HEK293 (cell line): Measurements from ENCODE around the gene LRRC8E.
A peak's percentile ranks its signal among the peaks of the same experiment; 100 is the strongest.

Source experiments
- CTCF ChIA-PET: fragments of 350-600 bp; formaldehyde crosslinking; extraction: SDS; loops from one replicate; lab custom pipeline; 2021; ENCODE audit warnings: antibody characterized with exemption; lab: Yijun Ruan, JAX
- POLR2A ChIA-PET: fragments of 300-600 bp; formaldehyde crosslinking; extraction: SDS; loops from one replicate; lab custom pipeline; 2020; ENCODE audit warnings: antibody characterized with exemption, inconsistent platforms; lab: Yijun Ruan, JAX
- H3K27ac ChIP-seq: fragments of 200-500 bp; sonication (Bioruptor generic); 2 replicates; pipeline ENCODE4 v1.5.1; 2014; ENCODE audit warnings: low read depth, low read length, control low read depth, inconsistent platforms; ENCODE audit errors: extremely low read depth
- H3K36me3 ChIP-seq, 2 experiments: fragments of 200-500 bp in 1 of 2; sonication (Bioruptor generic) in 1 of 2; 1 replicate in 1 of 2; 2 replicates in 1 of 2; pipeline ENCODE4 v1.5.1; 2014 to 2017; ENCODE audit warnings: inconsistent platforms in 2 of 2, low read length in 2 of 2; ENCODE audit not compliant: control insufficient read depth in 2 of 2, insufficient read depth in 1 of 2
- H3K4me1 ChIP-seq: fragments of 200-500 bp; sonication (Bioruptor generic); 2 replicates; pipeline ENCODE4 v1.5.1; 2014; ENCODE audit warnings: mild to moderate bottlenecking, low read length, inconsistent platforms; ENCODE audit not compliant: control insufficient read depth, insufficient read depth
- H3K4me3 ChIP-seq: 2 replicates; pipeline ENCODE4 v1.5.1; 2011; ENCODE audit warnings: low read depth, mild to moderate bottlenecking, control low read depth, low read length, moderate library complexity
- H3K9me3 ChIP-seq: fragments of 200-500 bp; sonication (Bioruptor generic); 2 replicates; pipeline ENCODE4 v1.5.1; 2014; ENCODE audit warnings: low read depth, low read length, inconsistent platforms; ENCODE audit not compliant: control insufficient read depth, insufficient read depth
- BCL11A ChIP-seq: fragments of 450-650 bp; formaldehyde crosslinking; IDR thresholded peaks from 2 replicates; pipeline ENCODE4 v1.5.1; 2016; ENCODE audit warnings: low read depth, missing biosample characterization, missing genetic modification characterization
- EGR2 ChIP-seq: fragments of 450-650 bp; formaldehyde crosslinking; IDR thresholded peaks from 2 replicates; pipeline ENCODE4 v1.5.1; 2016; ENCODE audit warnings: low read depth, missing biosample characterization, missing genetic modification characterization
- HIC1 ChIP-seq: fragments of 450-650 bp; formaldehyde crosslinking; IDR thresholded peaks from 2 replicates; pipeline ENCODE4 v1.5.1; 2016; ENCODE audit warnings: missing biosample characterization, missing genetic modification characterization
- KLF1 ChIP-seq: fragments of 450-650 bp; formaldehyde crosslinking; IDR thresholded peaks from 2 replicates; pipeline ENCODE4 v1.5.1; 2016; ENCODE audit warnings: missing biosample characterization, missing genetic modification characterization
- KLF9 ChIP-seq: fragments of 450-650 bp; formaldehyde crosslinking; IDR thresholded peaks from 2 replicates; pipeline ENCODE4 v1.5.1; 2016; ENCODE audit warnings: missing biosample characterization, missing genetic modification characterization, low read depth
- REPIN1 ChIP-seq: fragments of 450-650 bp; formaldehyde crosslinking; IDR thresholded peaks from 2 replicates; pipeline ENCODE4 v1.5.1; 2017; ENCODE audit warnings: missing biosample characterization, missing genetic modification characterization, low read depth
- REST ChIP-seq: fragments of 450-650 bp; formaldehyde crosslinking; IDR thresholded peaks from 2 replicates; pipeline ENCODE4 v1.5.1; 2016; ENCODE audit warnings: missing biosample characterization, missing genetic modification characterization
- ZEB2 ChIP-seq: fragments of 450-650 bp; formaldehyde crosslinking; IDR thresholded peaks from 2 replicates; pipeline ENCODE4 v1.5.1; 2016; ENCODE audit warnings: missing biosample characterization, missing genetic modification characterization
- ZFHX2 ChIP-seq: fragments of 450-650 bp; formaldehyde crosslinking; conservative IDR thresholded peaks from 2 replicates; pipeline ENCODE4 v1.5.1; 2016; ENCODE audit warnings: missing biosample characterization, missing genetic modification characterization
- ZNF548 ChIP-seq: fragments of 450-650 bp; formaldehyde crosslinking; IDR thresholded peaks from 2 replicates; pipeline ENCODE4 v1.5.1; 2016; ENCODE audit warnings: missing biosample characterization, missing genetic modification characterization
- ZNF623 ChIP-seq: fragments of 450-650 bp; formaldehyde crosslinking; IDR thresholded peaks from 2 replicates; pipeline ENCODE4 v1.5.1; 2016; ENCODE audit warnings: missing biosample characterization, missing genetic modification characterization
- ZNF639 ChIP-seq: fragments of 450-650 bp; formaldehyde crosslinking; IDR thresholded peaks from 2 replicates; pipeline ENCODE4 v1.5.1; 2016; ENCODE audit warnings: missing biosample characterization, missing genetic modification characterization
- ZNF658 ChIP-seq: fragments of 450-650 bp; formaldehyde crosslinking; IDR thresholded peaks from 2 replicates; pipeline ENCODE4; 2016; ENCODE audit warnings: missing biosample characterization, missing genetic modification characterization
- TF ChIP-seq, protein P1 (sequence below): fragments of 450-650 bp; formaldehyde crosslinking; IDR thresholded peaks from 2 replicates; pipeline ENCODE4 v1.5.1; 2016; ENCODE audit warnings: missing biosample characterization, missing genetic modification characterization, borderline replicate concordance
- TF ChIP-seq, protein P2 (sequence below): fragments of 450-650 bp; formaldehyde crosslinking; IDR thresholded peaks from 2 replicates; pipeline ENCODE4 v1.5.1; 2016; ENCODE audit warnings: missing biosample characterization, missing genetic modification characterization, borderline replicate concordance

Gene LRRC8E

GRCh38 chr19:7851623-7852500 lies 36.4 kb upstream of the LRRC8E start (continued):
- TF ChIP-seq REST (tag by site-specific recombination) = no peak
- peak; percentile 38; the same call in 1 of the 2 replicates for TF ChIP-seq EGR2 (tag by site-specific recombination)
- TF ChIP-seq, protein P1, sequence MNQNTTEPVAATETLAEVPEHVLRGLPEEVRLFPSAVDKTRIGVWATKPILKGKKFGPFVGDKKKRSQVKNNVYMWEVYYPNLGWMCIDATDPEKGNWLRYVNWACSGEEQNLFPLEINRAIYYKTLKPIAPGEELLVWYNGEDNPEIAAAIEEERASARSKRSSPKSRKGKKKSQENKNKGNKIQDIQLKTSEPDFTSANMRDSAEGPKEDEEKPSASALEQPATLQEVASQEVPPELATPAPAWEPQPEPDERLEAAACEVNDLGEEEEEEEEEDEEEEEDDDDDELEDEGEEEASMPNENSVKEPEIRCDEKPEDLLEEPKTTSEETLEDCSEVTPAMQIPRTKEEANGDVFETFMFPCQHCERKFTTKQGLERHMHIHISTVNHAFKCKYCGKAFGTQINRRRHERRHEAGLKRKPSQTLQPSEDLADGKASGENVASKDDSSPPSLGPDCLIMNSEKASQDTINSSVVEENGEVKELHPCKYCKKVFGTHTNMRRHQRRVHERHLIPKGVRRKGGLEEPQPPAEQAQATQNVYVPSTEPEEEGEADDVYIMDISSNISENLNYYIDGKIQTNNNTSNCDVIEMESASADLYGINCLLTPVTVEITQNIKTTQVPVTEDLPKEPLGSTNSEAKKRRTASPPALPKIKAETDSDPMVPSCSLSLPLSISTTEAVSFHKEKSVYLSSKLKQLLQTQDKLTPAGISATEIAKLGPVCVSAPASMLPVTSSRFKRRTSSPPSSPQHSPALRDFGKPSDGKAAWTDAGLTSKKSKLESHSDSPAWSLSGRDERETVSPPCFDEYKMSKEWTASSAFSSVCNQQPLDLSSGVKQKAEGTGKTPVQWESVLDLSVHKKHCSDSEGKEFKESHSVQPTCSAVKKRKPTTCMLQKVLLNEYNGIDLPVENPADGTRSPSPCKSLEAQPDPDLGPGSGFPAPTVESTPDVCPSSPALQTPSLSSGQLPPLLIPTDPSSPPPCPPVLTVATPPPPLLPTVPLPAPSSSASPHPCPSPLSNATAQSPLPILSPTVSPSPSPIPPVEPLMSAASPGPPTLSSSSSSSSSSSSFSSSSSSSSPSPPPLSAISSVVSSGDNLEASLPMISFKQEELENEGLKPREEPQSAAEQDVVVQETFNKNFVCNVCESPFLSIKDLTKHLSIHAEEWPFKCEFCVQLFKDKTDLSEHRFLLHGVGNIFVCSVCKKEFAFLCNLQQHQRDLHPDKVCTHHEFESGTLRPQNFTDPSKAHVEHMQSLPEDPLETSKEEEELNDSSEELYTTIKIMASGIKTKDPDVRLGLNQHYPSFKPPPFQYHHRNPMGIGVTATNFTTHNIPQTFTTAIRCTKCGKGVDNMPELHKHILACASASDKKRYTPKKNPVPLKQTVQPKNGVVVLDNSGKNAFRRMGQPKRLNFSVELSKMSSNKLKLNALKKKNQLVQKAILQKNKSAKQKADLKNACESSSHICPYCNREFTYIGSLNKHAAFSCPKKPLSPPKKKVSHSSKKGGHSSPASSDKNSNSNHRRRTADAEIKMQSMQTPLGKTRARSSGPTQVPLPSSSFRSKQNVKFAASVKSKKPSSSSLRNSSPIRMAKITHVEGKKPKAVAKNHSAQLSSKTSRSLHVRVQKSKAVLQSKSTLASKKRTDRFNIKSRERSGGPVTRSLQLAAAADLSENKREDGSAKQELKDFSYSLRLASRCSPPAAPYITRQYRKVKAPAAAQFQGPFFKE = no peak
- TF ChIP-seq HIC1 (tag by site-specific recombination) = no peak
- no peak for TF ChIP-seq KLF9 (tag by site-specific recombination)
- TF ChIP-seq ZNF623 (tag by site-specific recombination) = no peak
- TF ChIP-seq, all 188 proteins: peak for 2

- H3K27ac ChIP-seq = no peak overlapping the region
- ChIA-PET POLR2A (interaction anchor here (0.7 to 1.3 kb wide), 2 partner anchors 16 to 50 kb away, joined by 3 to 6 read pairs; partner anchors contain the start of gene MAP2K7), CTCF (interaction anchor here (0.5 to 3.7 kb wide), 33 partner anchors 8 to 1840 kb away, joined by 3 to 19 read pairs (median 4); partner anchors contain the start of genes MAP2K7 and TIMM44)
- no peaks in the 10 kb centered on the region for H3K36me3 ChIP-seq
- no peaks in the 10 kb centered on the region for H3K9me3 ChIP-seq
- no peak overlapping the region for H3K4me3 ChIP-seq
- no peaks in the 10 kb centered on the region; the same call in 1 of the 2 replicates for H3K4me1 ChIP-seq
- TF ChIP-seq ZNF548 (tag by site-specific recombination) = no peak
- no peak for TF ChIP-seq REPIN1
- peak; percentile 79 for TF ChIP-seq KLF1
- 0 out of 2 replicates have a peak, but pooled peaks have one; percentile 30 for TF ChIP-seq ZNF639 (tag by site-specific recombination)
- TF ChIP-seq ZNF658 (tag by site-specific recombination) = no peak
- no peak for TF ChIP-seq BCL11A (tag by site-specific recombination)
- peak; percentile 75 for TF ChIP-seq ZEB2 (tag by site-specific recombination)
- TF ChIP-seq ZFHX2 (tag by site-specific recombination) = peak; percentile 94
- TF ChIP-seq, protein P2, sequence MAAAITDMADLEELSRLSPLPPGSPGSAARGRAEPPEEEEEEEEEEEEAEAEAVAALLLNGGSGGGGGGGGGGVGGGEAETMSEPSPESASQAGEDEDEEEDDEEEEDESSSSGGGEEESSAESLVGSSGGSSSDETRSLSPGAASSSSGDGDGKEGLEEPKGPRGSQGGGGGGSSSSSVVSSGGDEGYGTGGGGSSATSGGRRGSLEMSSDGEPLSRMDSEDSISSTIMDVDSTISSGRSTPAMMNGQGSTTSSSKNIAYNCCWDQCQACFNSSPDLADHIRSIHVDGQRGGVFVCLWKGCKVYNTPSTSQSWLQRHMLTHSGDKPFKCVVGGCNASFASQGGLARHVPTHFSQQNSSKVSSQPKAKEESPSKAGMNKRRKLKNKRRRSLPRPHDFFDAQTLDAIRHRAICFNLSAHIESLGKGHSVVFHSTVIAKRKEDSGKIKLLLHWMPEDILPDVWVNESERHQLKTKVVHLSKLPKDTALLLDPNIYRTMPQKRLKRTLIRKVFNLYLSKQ (tag by site-specific recombination) = no peak
Observed at GRCh38 chr19:7852851-7853769, 35.2 kb upstream of the LRRC8E start.
